GM18499 (cell line): ENCODE measurements around the gene PDILT.

ENCODE experiments used
- ATAC-seq: cut with Tn5 transposase; IDR thresholded peaks from one replicate; pipeline ENCODE4 v1.9.1; 2021; ENCODE audit warnings: moderate number of reproducible peaks; ENCODE audit not compliant: insufficient read depth, unreplicated experiment

Gene PDILT

DNA sequence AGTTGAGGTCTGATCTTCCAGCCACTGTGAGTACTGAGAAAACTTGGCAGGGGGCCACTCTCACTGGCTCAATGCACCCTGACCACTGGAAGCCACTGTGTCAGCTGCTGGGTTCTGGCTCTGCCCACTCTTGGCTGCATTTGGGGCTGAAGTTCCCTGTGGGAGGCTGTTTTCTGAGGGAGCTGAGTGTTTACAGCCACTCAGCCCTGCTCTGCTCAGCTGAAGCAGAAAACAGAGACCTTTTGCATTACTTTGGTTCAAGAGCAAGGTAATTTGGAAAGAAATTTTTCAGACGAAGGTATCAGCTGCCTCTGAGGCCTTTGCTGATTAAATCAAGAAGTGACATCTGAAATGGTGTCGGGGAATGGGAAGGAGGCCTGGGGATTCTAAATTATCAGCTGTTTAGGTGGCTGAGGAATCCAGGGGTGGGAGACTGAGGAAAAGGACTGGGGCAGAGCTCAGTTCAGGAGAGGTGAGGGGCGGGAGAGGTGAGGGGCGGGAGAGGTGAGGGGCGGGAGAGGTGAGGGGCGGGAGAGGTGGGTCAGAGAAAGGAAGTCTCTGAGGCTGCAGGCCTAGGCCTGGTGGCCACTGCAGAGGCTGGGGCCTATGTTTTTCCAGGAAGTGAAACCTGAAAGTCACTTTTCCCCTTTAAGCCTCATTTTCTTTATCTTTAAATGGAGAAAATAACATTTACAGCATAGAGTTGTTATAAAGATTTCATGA is 5.0 kb upstream of the PDILT start, which contains the start of gene ACSM5:
Gene ACSM5, plus strand, starts transcription at position 137 of the 723 bp plus-strand sequence. CDS start 1,951 bp downstream, outside the sequence.
- ATAC-seq, result peak; percentile 36

DNA sequence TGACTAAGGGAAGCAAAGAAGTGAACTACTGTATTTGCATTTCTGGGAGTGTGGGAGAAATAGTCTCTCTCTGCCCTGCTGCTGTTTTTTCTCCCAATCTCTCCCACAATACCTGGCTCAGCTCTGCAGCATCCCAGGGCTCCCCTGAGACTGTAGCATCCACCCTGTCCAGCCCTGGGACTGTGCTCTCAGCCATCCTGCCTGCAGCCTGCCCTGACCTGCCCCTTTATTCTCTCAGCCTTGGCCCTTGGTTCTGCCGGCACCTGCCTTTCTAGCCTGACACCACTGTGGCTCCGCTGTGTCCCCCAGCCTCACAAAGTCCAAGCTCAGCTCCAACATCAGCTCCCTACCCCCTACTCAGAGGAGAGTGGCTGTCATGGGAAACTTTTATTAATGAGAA is 1.9 kb downstream of the PDILT start:
- no peak for ATAC-seq

DNA sequence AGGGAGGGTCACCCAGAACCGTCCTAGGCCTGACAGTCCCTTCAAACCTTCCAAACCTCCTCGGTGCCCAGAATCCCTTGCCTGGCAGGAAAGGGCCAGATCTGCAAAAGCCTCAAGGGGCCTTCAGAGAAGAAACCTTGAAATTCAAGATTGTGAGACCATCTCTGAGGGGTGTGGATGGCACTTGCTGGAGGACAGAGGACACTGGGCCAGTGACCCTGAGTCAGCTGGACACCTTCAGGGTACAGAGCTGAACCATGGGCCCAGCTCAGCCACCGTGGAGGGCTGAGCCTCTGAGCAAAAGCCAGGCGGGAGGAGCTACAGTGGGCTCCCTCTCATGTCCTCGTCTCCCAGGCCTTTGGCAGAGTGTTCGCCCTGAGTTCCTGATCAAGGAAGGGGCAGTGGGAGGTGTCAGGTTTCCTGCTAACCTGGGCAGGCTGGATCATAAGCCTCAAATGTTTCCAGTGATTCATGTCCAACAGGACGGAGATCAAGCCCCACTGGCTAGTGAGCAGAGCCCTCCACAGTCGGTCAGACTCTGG is 3.0 kb downstream of the PDILT start:
- no peak for ATAC-seq

DNA sequence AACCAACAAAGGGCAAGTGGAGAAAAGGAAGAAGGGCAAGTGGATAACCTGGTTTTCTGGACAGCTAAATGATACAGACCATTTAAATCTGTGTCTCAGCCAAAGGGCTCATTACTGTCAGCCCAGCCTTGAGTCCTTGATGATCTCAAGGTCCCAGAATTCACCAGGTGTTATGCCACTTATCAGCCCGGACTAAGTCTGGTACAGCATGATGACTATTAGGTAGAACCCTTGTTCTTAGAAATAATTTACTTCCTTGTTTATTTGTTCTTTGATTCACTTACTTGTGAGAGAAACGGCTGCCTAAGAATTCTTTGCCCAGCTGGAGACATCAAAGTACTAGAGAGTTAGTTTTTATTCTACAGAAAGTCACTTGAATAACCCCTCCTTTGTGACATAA is 3.5 kb downstream of the PDILT start:
- no peak for ATAC-seq

DNA sequence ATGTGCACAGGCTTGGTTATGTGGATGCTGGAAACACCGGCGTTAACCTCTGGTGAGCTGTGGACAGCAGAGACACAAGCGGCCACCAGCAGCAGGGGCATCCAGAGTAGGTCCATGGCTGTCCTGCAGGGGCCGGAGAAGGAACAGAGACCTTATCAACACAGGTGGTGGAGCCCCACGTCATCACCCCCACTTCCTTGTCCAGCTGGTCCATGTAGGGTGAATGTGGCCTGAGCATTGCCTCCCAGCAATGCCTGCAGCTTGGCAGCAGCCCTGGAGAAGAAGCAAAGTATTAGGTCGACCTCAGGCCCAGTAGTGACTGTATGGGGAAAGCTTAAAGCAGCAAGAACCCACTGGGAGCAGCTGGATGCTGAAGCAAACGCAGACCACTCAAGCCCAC is 5.4 kb downstream of the PDILT start:
- ATAC-seq, result no peak

DNA sequence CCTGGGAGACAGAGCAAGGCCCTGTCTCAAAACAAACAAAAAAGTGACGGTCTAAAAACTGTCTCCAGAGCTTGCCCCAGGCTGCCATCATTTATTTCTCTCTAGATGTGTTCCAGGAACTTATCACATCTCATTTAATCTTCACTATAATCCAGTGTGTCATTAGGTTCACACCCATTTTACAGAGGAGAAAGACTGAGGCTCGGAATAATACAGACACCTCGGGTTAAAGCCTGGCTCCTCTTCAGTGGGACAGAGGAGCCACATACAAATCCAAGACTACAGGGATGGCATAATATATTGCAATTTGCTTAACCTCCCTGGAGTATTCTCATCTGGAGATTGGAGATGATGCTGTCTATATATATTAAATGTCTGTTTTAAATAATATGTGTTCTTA is 5.9 kb downstream of the PDILT start:
- no peak for ATAC-seq

DNA sequence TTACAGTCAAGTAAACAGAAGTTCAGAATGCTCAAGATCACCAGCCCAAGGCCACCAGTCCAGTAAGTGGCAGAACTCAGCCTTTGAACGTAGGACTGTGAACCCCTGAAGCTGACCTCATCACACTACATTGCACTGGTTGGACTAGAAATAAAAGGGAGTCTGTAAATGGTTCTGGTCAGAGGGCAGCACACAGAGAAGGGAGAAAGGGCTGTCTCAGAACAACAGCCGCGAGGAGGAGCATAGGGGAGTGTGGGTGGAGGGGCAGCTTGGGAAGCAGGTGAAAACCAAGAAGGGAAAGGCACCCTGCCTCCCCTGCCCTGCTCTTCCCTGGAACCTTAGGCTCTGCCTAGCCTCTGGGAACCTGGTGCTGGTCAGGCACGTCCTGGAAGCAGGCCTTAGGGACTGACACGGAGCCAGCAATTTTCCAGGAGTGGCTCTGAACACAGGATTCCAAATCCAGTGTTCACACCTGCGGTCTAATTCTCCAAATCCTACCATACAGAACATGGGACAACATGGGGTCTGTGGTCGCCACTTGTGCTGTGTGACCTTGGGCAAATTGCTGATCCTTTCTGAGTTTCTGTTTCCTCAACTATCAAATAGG is 7.0 kb downstream of the PDILT start:
- ATAC-seq, result no peak

DNA sequence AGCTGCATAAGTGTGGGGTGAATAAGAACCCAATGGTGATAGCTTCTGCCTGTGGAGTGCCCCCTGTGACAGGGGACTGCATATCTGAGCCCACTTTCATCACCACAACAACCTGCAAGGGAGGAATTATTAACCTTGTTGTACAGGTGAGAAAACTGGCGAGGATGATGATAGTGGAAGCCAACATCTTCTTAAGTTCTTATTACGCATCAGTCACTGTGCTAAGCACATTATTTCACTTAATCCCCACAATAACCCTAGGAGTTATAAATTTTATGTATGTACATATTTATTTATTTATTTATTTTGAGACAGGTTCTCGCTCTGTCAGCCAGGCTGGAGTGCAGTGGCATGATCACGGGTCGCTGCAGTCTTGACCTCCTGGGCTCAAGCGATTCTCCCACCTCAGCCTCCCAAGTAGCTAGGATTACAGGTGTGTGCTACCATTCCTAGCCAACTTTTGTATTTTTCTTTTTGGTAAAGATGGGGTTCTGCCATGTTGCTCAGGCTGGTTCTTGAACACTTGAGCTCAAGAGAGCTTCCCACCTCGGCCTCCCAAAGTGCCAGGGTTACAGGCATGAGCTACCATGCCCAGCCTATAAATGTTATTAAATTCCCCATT is 7.6 kb downstream of the PDILT start:
- ATAC-seq, result no peak

DNA sequence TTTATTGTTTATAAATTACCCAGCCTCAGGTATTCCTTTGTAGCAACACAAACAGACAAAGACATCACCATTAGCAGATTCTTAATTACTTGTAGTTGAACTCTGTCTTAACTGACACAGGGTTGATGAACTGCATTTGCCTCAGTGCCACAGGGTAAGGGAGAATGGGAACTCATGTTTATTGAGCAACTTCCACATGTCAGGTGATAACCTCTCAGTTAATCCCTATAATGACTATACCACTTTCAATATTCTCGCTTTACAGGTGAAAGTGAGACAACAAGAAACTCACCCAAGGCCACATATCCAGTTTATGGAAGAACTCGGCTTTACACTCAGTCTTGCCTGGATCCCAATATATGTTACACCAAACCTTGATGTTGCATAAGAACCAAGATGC is 8.6 kb downstream of the PDILT start:
- no peak for ATAC-seq

DNA sequence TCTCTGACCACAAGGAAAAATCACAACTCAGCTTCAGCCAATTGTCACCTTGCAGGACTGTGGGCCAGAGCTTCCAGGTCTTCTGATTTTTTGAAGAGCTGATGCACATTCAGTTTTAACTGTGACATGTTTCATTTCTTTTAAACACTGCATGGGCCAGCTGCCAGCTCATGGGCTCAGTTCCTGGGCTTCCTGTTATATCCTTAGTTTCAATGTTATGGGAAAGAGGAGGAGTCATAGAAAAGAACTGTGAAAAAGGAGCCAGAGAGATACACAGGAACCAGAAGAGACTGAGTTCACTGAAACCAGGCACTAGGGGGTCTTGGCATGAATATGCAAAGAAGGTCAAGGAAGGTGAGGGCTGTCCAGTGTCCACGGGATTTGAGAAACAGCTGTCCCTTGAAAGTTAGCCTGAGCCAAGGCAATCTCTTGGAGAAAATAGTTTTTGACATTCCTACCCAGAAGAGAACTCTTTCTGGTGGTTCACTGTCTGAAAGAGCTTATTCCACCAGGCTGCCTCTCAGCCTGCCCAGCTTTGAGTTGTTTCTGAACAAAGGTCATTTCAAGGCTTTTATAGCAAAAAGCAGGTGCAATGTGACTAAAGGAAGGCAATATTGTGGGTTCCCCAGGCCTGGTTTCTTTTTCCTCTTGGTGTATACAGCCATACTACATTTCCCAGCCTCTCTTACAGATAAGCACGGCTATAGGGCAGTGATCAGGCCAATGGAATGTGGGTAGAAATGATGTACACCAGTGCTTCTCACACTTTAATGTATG is 10.5 kb downstream of the PDILT start:
- no peak for ATAC-seq

DNA sequence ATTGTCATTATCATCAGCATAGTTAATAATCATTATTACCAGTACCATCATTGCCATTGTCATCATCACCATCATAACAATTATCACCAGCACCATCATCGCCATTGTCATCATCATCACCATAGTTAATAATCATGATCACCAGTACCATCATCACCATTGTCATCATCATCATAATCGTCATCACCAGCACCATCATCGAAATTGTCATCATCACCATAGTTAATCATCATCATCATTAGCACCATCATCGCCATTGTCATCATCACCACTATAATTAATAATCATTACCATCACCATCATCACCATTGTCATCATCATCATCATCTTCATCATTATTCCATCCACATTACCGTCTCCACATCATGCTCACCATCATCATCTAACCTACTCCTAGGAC is 13.5 kb downstream of the PDILT start:
- ATAC-seq, result no peak

DNA sequence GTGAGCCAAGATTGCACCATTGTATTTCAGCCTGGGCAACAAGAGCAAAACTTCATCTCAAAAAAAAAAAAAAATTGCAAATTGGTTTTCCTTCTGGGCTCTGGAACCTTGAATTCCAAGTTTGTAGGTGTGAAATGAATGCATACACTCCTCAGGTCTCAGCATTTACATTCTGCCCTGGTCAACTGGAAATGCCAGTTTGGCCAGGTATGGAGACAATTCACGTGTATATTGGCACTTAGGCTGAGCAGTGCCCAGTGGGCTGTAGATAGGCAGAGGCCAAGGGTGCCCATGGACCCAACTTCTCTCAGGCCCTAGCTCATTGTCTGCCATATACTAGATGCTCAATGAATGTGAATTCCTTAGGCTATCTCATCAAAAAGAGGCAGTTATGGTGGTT is 15.7 kb downstream of the PDILT start:
- ATAC-seq, result no peak

DNA sequence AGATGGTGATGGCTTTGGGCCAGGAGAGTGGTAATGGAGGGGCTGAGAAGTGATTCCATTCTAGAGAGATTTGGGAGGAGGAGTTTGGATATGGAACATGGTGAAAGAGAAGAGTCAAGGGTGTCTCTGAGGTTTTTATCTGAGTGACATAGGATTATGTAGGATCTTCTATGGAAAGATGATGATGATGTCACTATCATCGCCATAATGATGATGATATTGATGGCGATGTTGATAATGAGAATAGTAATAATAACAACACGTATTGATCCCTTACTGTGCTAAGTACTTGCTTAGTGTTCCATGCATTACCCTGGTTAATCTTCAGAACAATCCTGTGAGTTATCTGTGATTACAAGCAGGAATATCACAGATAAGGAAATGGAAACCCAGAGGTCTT is 16.6 kb downstream of the PDILT start:
- no peak for ATAC-seq

DNA sequence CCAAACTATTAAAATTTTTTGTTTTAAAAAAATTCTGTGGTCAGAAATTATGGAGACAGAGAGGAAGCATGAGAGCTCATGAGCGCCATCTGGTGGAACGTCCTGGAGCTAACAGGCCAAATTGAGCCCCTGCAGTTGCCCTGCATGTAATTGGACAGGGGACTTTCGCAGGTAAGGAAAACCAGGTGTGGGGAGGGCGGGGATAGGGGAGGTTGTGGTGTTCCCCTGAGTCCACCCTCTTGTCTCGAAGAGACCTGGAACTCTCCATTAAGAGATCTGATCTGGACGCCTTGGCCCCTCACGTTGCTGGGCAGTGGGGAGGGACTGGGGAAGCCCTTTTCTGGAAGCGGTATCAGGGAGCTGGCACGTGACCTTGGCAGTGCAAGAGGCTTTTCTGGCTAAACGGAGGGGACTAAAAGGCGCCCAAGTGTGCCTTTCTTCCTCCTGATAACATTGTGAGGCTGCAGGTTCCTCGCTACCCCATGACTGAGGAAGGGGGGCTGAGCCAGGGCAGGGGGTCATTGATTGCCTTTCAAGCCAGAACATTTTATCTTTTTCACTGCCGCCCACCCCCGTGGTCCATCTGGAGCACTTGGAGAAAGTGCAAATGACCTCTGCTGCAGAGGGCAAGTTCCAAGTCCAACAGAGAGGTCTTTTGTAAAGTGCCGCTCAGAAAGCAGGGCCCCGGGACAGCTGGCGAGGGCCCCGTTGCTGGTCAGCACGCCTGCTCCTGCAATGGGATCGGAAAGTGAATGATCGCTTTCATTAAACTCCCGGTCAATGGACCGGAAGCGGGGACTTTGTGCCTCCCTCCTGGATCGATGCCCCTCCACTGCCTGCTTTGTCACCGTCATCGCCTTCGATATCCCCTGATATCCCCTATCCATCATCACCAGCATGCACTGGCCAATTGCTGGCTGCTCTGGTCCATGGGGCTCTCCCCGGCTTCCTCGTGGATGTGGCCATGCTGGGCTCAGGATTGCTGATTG is 18.4 kb downstream of the PDILT start:
- no peak for ATAC-seq

DNA sequence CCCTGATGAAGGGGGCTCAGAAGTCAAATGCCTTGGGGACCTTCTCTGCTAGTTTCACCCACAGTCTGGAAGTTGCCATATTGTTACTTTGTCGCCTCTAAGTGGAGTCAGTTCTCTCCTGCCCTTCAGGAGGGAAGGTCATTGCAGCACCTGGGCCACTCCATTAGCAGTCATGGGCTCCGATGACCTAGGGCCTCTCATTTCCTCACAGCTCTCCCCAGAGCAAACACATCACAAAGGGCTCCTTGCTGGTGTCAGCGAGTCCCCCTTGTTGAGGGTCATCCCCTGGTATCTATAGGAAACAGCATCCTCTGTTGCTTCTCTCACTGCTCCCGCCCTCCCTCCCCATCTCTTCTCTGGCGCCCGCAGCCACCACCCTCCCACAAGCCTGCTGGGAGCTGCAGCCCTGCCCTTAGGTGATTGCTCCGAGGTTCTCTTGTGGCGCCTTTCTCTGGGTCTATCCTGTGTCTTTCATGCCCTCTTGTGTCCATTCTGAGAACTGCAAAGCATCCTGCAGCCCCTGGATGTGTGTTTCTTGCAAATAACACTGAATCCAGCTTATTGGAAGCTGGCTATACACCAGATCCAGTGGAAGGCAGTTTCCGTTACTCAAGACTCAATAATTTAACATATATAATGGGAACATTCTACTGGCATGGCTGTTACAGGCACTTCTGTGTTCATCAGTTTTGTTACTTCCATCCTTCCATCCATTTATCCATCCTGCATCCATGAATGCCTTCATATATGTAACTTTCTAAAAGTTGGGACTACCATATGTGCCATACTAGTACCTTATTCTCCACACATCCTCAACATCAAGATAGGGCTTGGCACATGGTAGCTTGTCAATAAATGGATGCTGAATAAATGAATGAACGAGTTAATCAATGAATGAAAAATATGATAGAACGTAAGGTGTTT is 21.2 kb downstream of the PDILT start:
- no peak for ATAC-seq

DNA sequence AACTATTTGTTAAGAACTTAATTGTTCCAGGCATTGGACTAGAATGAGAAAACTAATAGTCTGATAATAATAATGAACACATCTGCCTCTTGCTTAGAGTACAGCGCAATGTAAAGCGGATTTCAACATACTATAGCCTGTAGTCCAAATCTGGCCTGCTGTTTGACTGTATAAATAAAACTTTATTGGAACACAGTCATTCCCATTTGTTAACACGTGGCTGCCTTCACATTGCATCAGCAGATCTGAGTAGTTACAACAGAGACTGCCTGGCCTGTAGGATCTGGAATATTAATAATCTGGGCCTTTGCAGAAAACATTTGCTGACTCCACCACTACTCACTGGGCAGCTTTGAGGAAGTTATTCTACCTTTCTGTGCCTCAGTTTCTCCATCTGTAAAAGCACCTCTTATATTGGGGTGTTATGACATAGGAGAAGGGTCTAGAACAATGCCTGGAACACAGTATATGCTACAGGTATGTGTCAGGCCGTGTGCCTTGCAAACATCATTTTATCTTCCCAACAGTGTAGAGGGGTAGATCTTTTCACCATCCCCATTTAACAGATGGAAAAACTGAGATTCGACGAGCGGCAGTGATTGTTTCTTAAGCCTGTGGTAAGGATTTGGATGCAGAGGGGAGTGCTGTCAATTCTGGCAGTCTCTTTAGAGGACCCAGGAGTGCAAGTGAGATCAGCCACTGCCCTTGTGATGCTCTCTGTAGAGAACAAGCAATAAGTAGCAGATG is 22.2 kb downstream of the PDILT start:
- no peak for ATAC-seq

DNA sequence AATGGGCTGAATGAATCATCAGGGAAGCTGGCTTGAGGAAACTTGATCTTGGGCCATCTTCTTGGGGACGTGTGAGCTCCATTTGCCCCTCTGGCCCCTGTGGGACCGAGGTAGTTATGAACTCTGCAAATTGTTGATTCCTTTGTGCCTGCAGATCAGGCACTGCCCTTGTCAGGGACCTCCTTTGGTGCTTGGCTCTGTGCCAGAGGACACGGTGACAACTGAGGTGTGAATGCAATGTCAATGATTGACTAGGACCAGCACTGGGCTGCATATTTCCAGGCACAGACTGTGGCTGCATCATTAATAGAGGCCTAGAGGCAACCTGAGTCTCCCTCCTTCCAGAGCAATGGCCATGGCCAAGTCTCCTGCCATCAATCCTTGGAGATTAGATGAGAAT is 23.8 kb downstream of the PDILT start:
- ATAC-seq, result no peak

DNA sequence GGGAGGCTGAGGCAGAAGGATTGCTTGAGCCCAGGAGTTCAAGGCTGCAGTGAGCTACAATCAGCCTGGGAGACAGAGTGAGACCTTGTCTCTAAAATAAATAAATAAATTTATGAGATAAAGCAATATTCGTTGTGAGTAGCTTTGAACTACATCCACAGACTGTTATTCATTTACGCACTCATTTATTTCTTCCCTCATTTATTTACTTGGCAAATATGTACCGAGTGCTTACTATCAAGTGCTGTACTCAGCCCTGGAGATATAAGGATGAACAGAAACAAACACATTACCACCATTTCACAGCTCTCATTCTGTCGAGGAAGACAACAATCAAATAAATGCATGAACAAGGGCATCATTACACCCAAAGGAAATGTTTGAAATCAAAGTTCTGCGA is 27.4 kb downstream of the PDILT start:
- no peak for ATAC-seq
